HG02840 (cell line): ENCODE measurements around the gene ZNF587.
"Not testable (repeated sequence)": the region's sequence is repeated elsewhere in the genome, so short reads cannot be mapped to it uniquely, and the experiment has no call there.

Experiments
- ATAC-seq: cut with Tn5 transposase; IDR thresholded peaks from one replicate; pipeline ENCODE4 v1.9.1; 2021; ENCODE audit warnings: mild to moderate bottlenecking, moderate library complexity, moderate number of reproducible peaks; ENCODE audit not compliant: unreplicated experiment, low FRiP score

Gene ZNF587

GRCh38 chr19:57849666-57850473 is at the start of gene ZNF587:
Gene ZNF587 (plus strand): TSS chr19:57849859. CDS start chr19:57850039, 180 bp downstream.
- peak; percentile 91 for ATAC-seq

GRCh38 chr19:57800696-57801095 is 49.0 kb upstream of the ZNF587 start:
- ATAC-seq: no peak

- ATAC-seq: no peak
Observed at GRCh38 chr19:57802269-57802668, 47.4 kb upstream of the ZNF587 start.

- no peak for ATAC-seq
Observed at GRCh38 chr19:57803265-57803593, 46.4 kb upstream of the ZNF587 start.

GRCh38 chr19:57803594-57804325 is 45.9 kb upstream of the ZNF587 start:
- no peak for ATAC-seq

- ATAC-seq: no peak
Observed at GRCh38 chr19:57807541-57807940, 42.1 kb upstream of the ZNF587 start.

GRCh38 chr19:57810410-57811295 is 39.0 kb upstream of the ZNF587 start:
- ATAC-seq: not testable (repeated sequence)

- no peak for ATAC-seq
Observed at GRCh38 chr19:57812226-57812625, 37.4 kb upstream of the ZNF587 start.

GRCh38 chr19:57812975-57813820 is 36.5 kb upstream of the ZNF587 start:
- not testable (repeated sequence) for ATAC-seq

GRCh38 chr19:57813919-57814504 is 35.6 kb upstream of the ZNF587 start:
- no peak for ATAC-seq

GRCh38 chr19:57814505-57815246 is 35.0 kb upstream of the ZNF587 start, which contains the start of gene ZNF552:
Gene ZNF552 (minus strand): TSS chr19:57814913. CDS start chr19:57814743, 170 bp downstream.
- ATAC-seq: peak; percentile 64

GRCh38 chr19:57815247-57816075 is 34.2 kb upstream of the ZNF587 start:
- no peak for ATAC-seq

- ATAC-seq: no peak
Observed at GRCh38 chr19:57816652-57817051, 33.0 kb upstream of the ZNF587 start.

GRCh38 chr19:57817976-57818375 is 31.7 kb upstream of the ZNF587 start:
- no peak for ATAC-seq

GRCh38 chr19:57818378-57818777 is 31.3 kb upstream of the ZNF587 start:
- no peak for ATAC-seq

- ATAC-seq: peak; percentile 84
Observed at GRCh38 chr19:57819475-57820148, 30.0 kb upstream of the ZNF587 start.

- ATAC-seq: no peak
Observed at GRCh38 chr19:57820599-57820998, 29.1 kb upstream of the ZNF587 start.
